H1 (cell line): Measurements from ENCODE around the gene RNGTT. TPM values are rescaled to one million over a fixed set of nuclear protein-coding genes. Genes with fewer than 3 reads are reported as not detected.

Source experiments
- CTCF ChIA-PET: fragments of 300-600 bp; sonication (Branson Sonifier 250); formaldehyde crosslinking; loops from one replicate; lab custom pipeline; 2021; ENCODE audit not compliant: partially characterized antibody; lab: Charles Lee
- POLR2A ChIA-PET: fragments of 300-600 bp; sonication (Branson Sonifier 250); formaldehyde crosslinking; loops from one replicate; lab custom pipeline; 2021; ENCODE audit warnings: inconsistent platforms; ENCODE audit not compliant: partially characterized antibody; lab: Charles Lee
- DNase-seq, 2 experiments: peaks; one replicate each; pipeline versions ENCODE4 v3.0.0 to v3.0.0-alpha.2; 2010 to 2022; ENCODE audit warnings: low spot score in 2 of 2, low read depth in 1 of 2, mixed read lengths in 1 of 2
- FAIRE-seq: peaks from 2 replicates; lab custom pipeline; 2011; peaks lifted over from hg19 to GRCh38; lab: Jason Lieb, UNC
- H2AFZ ChIP-seq: 2 replicates; pipeline ENCODE4 v1.8.1; 2012; ENCODE audit warnings: low read length, inconsistent platforms
- H2AK5ac ChIP-seq: 2 replicates; pipeline ENCODE4 v1.6.1; 2013; ENCODE audit warnings: low read depth, low read length
- H2BK120ac ChIP-seq: replicated peaks from 2 replicates; pipeline ENCODE3; 2013; ENCODE audit warnings: low read depth, low read length, inconsistent platforms
- H2BK12ac ChIP-seq: 2 replicates; pipeline ENCODE4 v1.6.1; 2013; ENCODE audit warnings: low read depth, low read length
- H2BK15ac ChIP-seq: 2 replicates; pipeline ENCODE4 v1.6.1; 2013; ENCODE audit warnings: low read length
- H2BK20ac ChIP-seq: 2 replicates; pipeline ENCODE4 v1.6.1; 2013; ENCODE audit warnings: low read length
- H2BK5ac ChIP-seq: 2 replicates; pipeline ENCODE4 v1.6.1; 2013; ENCODE audit warnings: low read depth, low read length
- H3K14ac ChIP-seq: 2 replicates; pipeline ENCODE4 v1.6.1; 2013; ENCODE audit warnings: inconsistent platforms; ENCODE audit not compliant: insufficient read length
- H3K18ac ChIP-seq: 2 replicates; pipeline ENCODE4 v1.6.1; 2013; ENCODE audit warnings: low read length; ENCODE audit errors: extremely low read depth
- H3K23ac ChIP-seq: 2 replicates; pipeline ENCODE4 v1.6.1; 2013; ENCODE audit warnings: inconsistent platforms; ENCODE audit not compliant: insufficient read length
- H3K23me2 ChIP-seq: 2 replicates; pipeline ENCODE4 v1.6.1; 2013; ENCODE audit warnings: low read depth, low read length
- H3K27ac ChIP-seq: 2 replicates; pipeline ENCODE4 v1.6.1; 2011; ENCODE audit warnings: low read depth, low read length, inconsistent platforms
- H3K27me3 ChIP-seq, 4 experiments: replicated peaks in 1 of 4; 1 replicate in 1 of 4; 2 replicates in 3 of 4; pipeline versions ENCODE4 v1.6.1 to v1.8.1; 2011 to 2013; ENCODE audit warnings: low read length in 3 of 4, mild to moderate bottlenecking in 3 of 4, inconsistent platforms in 2 of 4, mixed read lengths in 2 of 4, moderate library complexity in 1 of 4; ENCODE audit not compliant: control insufficient read depth in 3 of 4, insufficient read depth in 3 of 4; ENCODE audit errors: extremely low read depth in 1 of 4
- H3K36me3 ChIP-seq, 4 experiments: 2 replicates each; pipeline versions ENCODE4 v1.6.1 to v1.8.1; 2011 to 2013; ENCODE audit warnings: mild to moderate bottlenecking in 4 of 4, low read length in 3 of 4, moderate library complexity in 2 of 4, control low read depth in 1 of 4, inconsistent platforms in 1 of 4; ENCODE audit not compliant: insufficient read depth in 4 of 4, control insufficient read depth in 2 of 4
- H3K4ac ChIP-seq: replicated peaks from 2 replicates; pipeline ENCODE3; 2013; ENCODE audit warnings: low read length, low read depth, mixed read lengths, inconsistent platforms; ENCODE audit not compliant: insufficient read length
- H3K4me1 ChIP-seq, 4 experiments: replicated peaks in 1 of 4; 1 replicate in 1 of 4; 2 replicates in 3 of 4; pipeline versions ENCODE4 v1.6.1 to v1.8.1; 2011 to 2013; ENCODE audit warnings: low read length in 3 of 4, inconsistent platforms in 2 of 4, mixed read lengths in 1 of 4; ENCODE audit not compliant: insufficient read depth in 4 of 4, control insufficient read depth in 3 of 4
- H3K4me2 ChIP-seq, 2 experiments: 2 replicates each; pipeline versions ENCODE4 v1.6.1 to v1.8.1; 2011 to 2013; ENCODE audit warnings: low read depth in 2 of 2, low read length in 2 of 2, control low read depth in 1 of 2, inconsistent platforms in 1 of 2, mild to moderate bottlenecking in 1 of 2; ENCODE audit not compliant: insufficient read depth in 1 of 2
- H3K4me3 ChIP-seq, 4 experiments: fragments of 200-600, 300-600 bp in 1 of 4; sonication (generic), shearing (Covaris generic), sonication (Bioruptor Twin) in 1 of 4; 2 replicates each; pipeline versions ENCODE4 v1.5.1 to v1.8.1; 2011 to 2016; ENCODE audit warnings: low read length in 4 of 4, low read depth in 3 of 4, control low read depth in 2 of 4, inconsistent platforms in 2 of 4, mild to moderate bottlenecking in 2 of 4, mixed read lengths in 1 of 4, moderate library complexity in 1 of 4; ENCODE audit not compliant: insufficient read depth in 2 of 4; ENCODE audit errors: extremely low read depth in 1 of 4
- H3K56ac ChIP-seq: replicated peaks from 2 replicates; pipeline ENCODE3; 2013; ENCODE audit warnings: low read depth, mild to moderate bottlenecking, mixed read lengths, low read length, inconsistent platforms; ENCODE audit not compliant: insufficient read length
- H3K79me1 ChIP-seq: 2 replicates; pipeline ENCODE4 v1.6.1; 2013; ENCODE audit warnings: low read depth, low read length, control low read depth
- H3K79me2 ChIP-seq, 2 experiments: 2 replicates each; pipeline versions ENCODE4 v1.6.1 to v1.8.1; 2012 to 2013; ENCODE audit warnings: low read length in 2 of 2, mild to moderate bottlenecking in 2 of 2, inconsistent platforms in 1 of 2; ENCODE audit not compliant: insufficient read depth in 2 of 2, control insufficient read depth in 1 of 2
- H3K9ac ChIP-seq, 4 experiments: replicated peaks in 1 of 4; 1 replicate in 1 of 4; 2 replicates in 3 of 4; pipeline versions ENCODE4 v1.6.1 to v1.8.1; 2011 to 2013; ENCODE audit warnings: low read depth in 3 of 4, low read length in 3 of 4, control low read depth in 2 of 4, mild to moderate bottlenecking in 2 of 4, moderate library complexity in 2 of 4, inconsistent platforms in 1 of 4; ENCODE audit errors: extremely low read depth in 1 of 4
- H3K9me3 ChIP-seq, 2 experiments: 2 replicates each; pipeline versions ENCODE4 v1.6.1 to v1.8.1; 2012 to 2013; ENCODE audit warnings: mild to moderate bottlenecking in 2 of 2, moderate library complexity in 2 of 2, control low read depth in 1 of 2, inconsistent platforms in 1 of 2, low read depth in 1 of 2, low read length in 1 of 2, mixed read lengths in 1 of 2; ENCODE audit not compliant: insufficient read depth in 2 of 2
- H4K20me1 ChIP-seq, 2 experiments: replicated peaks in 1 of 2; 2 replicates each; pipeline versions ENCODE3 to v1.8.1; 2011 to 2013; ENCODE audit warnings: inconsistent platforms in 2 of 2, low read length in 2 of 2, mild to moderate bottlenecking in 1 of 2; ENCODE audit not compliant: insufficient read depth in 2 of 2, control insufficient read depth in 1 of 2
- H4K5ac ChIP-seq: 2 replicates; pipeline ENCODE4 v1.6.1; 2013; ENCODE audit warnings: low read length, low read depth, mixed read lengths, inconsistent platforms; ENCODE audit not compliant: insufficient read length
- H4K8ac ChIP-seq: 2 replicates; pipeline ENCODE4 v1.8.0; 2013; ENCODE audit warnings: mild to moderate bottlenecking, moderate library complexity, low read length, inconsistent platforms; ENCODE audit not compliant: insufficient read depth; ENCODE audit errors: extremely low read depth
- H4K91ac ChIP-seq: replicated peaks from 2 replicates; pipeline ENCODE3; 2013; ENCODE audit warnings: low read length, mixed read lengths, inconsistent platforms; ENCODE audit not compliant: insufficient read length
- BRCA1 ChIP-seq: IDR thresholded peaks from 2 replicates; pipeline ENCODE4 v1.6.1; 2012; ENCODE audit warnings: low read depth, low read length, improper control_type of control experiment
- CREB1 ChIP-seq: IDR thresholded peaks from 2 replicates; pipeline ENCODE4 v1.6.1; 2012; ENCODE audit warnings: inconsistent platforms
- EP300 ChIP-seq, 2 experiments: IDR thresholded peaks; 1 replicate in 1 of 2; 2 replicates in 1 of 2; pipeline ENCODE4 v1.6.1; 2011 to 2012; ENCODE audit warnings: low read depth in 2 of 2, low read length in 2 of 2, mild to moderate bottlenecking in 2 of 2, borderline replicate concordance in 1 of 2, inconsistent platforms in 1 of 2, moderate library complexity in 1 of 2
- KDM4A ChIP-seq: IDR thresholded peaks from one replicate; pipeline ENCODE4 v1.7.1; 2012; ENCODE audit warnings: low read depth, mild to moderate bottlenecking, moderate library complexity, low read length, inconsistent platforms; ENCODE audit not compliant: severe bottlenecking
- SIRT6 ChIP-seq: IDR thresholded peaks from one replicate; pipeline ENCODE4 v1.7.1; 2012; ENCODE audit warnings: low read length, inconsistent platforms
- WGBS, 2 experiments: shearing (Covaris generic) in 1 of 2; methylation state at CpG; one replicate each; pipeline versions ENCODE4 v1.1.6 to v1.1.7; 2013 to 2015; ENCODE audit warnings: low lambda C conversion rate in 2 of 2, mixed read lengths in 2 of 2, inconsistent platforms in 1 of 2, low coverage in 1 of 2, missing lambda C conversion rate in 1 of 2; ENCODE audit not compliant: insufficient replicate concordance in 2 of 2, insufficient coverage in 1 of 2, insufficient read length in 1 of 2; ENCODE audit errors: extremely low coverage in 1 of 2, missing lambda C conversion rate in 1 of 2; 5-methylcytosine and 5-hydroxymethylcytosine counted together
- polyA plus RNA-seq, 7 experiments: library from polyadenylated mRNA; depleted of rRNA in 3 of 7; stranded (reverse) in 5 of 7; unstranded in 2 of 7; fragments of >200 nt in 5 of 7; fragments of 200-250 nt in 2 of 7; gene quantifications; 1 replicate in 5 of 7; 2 replicates in 1 of 7; 4 replicates in 1 of 7; pipeline versions ENCODE4 v1.2.1 to v1.2.3, GENCODE V29; 2011 to 2013; ENCODE audit warnings: missing spikeins in 2 of 7, mixed read lengths in 2 of 7
- total RNA-seq: library from RNA; stranded (reverse); fragmentation: NEBNext Ultra II Directional; extraction: Animal tissue kit (Norgen Biotek cat#: 25700); gene quantifications from 2 replicates; pipeline ENCODE4 v1.2.1, GENCODE V29; 2021
- TF ChIP-seq, protein P1 (sequence below): IDR thresholded peaks from 2 replicates; pipeline ENCODE4 v1.6.1; 2012; ENCODE audit warnings: low read length, inconsistent platforms

The RNGTT gene
- total and polyA plus RNA-seq, 2 of the 8 experiments (the other 6 are each of a cell fraction or from before 2014, with no cell fraction given) = 3.6 to 21.2 TPM

DNA sequence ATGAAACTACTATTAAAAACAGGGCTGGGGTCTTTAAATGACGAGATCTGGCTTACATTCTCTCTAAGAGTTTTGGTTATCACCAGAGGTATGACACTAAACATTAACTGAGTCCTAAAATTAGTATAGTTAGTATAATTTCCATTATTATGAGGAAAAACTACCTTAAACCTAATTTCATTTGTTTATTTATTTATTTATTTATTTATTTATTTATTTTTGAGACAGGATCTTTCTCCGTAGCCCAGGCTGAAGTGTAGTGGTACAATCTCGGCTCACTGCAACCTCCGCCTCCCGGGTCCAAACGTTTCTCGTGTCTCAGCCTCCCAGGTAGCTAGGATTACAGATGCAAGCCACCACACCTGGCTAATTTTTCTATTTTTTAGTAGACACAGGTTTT is 85.5 kb downstream of the RNGTT start:
- FAIRE-seq (no peak), DNase-seq (no peak)
- H3K23me2 ChIP-seq = no peaks in the 10 kb centered on the region
- H4K20me1 ChIP-seq = peaks cover 0 to 1% of the 10 kb centered on the region in 2 experiments
- no peak overlapping the region for H2BK20ac ChIP-seq
- H3K56ac ChIP-seq = no peak overlapping the region
- ChIA-PET POLR2A (no interaction called here), CTCF (interaction anchor here (1.4 kb wide), 1 partner anchor 23 kb away, joined by 3 read pairs; no protein-coding TSS in a partner anchor)
- H2BK120ac ChIP-seq = no peak overlapping the region
- H2AFZ ChIP-seq = no peak overlapping the region
- no peaks in the 10 kb centered on the region for H3K9me3 ChIP-seq
- H3K79me1 ChIP-seq = no peaks in the 10 kb centered on the region
- H3K4me2 ChIP-seq = no peak overlapping the region
- H2BK12ac ChIP-seq = no peak overlapping the region
- H3K4ac ChIP-seq = no peak overlapping the region
- no peak overlapping the region for H2AK5ac ChIP-seq
- H4K5ac ChIP-seq = no peak overlapping the region
- H3K9ac ChIP-seq = no peak overlapping the region
- no peak overlapping the region for H4K91ac ChIP-seq
- no peak overlapping the region for H3K14ac ChIP-seq
- H3K4me1 ChIP-seq = no peaks in the 10 kb centered on the region
- H2BK15ac ChIP-seq = no peak overlapping the region
- H3K27ac ChIP-seq = no peak overlapping the region
- no peak overlapping the region for H3K4me3 ChIP-seq
- H3K18ac ChIP-seq = no peak overlapping the region
- no peaks in the 10 kb centered on the region for H3K79me2 ChIP-seq
- H3K23ac ChIP-seq = no peak overlapping the region
- 81% methylated on average over 7 of the region's 7 CpGs; no CpG with 5 or more reads in 1 of the 2 experiments for WGBS, 2 experiments
- no peak overlapping the region for H2BK5ac ChIP-seq
- H3K27me3 ChIP-seq = no peaks in the 10 kb centered on the region
- H3K36me3 ChIP-seq = no peaks in the 10 kb centered on the region
- H4K8ac ChIP-seq = no peak overlapping the region
- TF ChIP-seq BRCA1 (no peak), SIRT6 (no peak), CREB1 (no peak), KDM4A (no peak), EP300 (IDR thresholded peaks at IDR 0.05; ENCODE audit: borderline replicate concordance in 1 of 2, low read depth in 2 of 2, low read length in 2 of 2) (no peak)
- TF ChIP-seq, protein P1, sequence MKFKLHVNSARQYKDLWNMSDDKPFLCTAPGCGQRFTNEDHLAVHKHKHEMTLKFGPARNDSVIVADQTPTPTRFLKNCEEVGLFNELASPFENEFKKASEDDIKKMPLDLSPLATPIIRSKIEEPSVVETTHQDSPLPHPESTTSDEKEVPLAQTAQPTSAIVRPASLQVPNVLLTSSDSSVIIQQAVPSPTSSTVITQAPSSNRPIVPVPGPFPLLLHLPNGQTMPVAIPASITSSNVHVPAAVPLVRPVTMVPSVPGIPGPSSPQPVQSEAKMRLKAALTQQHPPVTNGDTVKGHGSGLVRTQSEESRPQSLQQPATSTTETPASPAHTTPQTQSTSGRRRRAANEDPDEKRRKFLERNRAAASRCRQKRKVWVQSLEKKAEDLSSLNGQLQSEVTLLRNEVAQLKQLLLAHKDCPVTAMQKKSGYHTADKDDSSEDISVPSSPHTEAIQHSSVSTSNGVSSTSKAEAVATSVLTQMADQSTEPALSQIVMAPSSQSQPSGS = no peak
